Esophagus squamous epithelium (tissue), 5 donors: ENCODE measurements around the gene TMTC1. TPM values are rescaled to one million over a fixed set of nuclear protein-coding genes. Genes with fewer than 3 reads are reported as not detected.

Experiments
- DNase-seq: peaks from one replicate; lab custom pipeline; 2025; lab: John Stamatoyannopoulos, UW
- H3K27ac ChIP-seq, 4 donors: fragments of 200-600 bp; sonication (generic); one replicate each; pipeline ENCODE4 v1.5.1; 2016 to 2019; ENCODE audit warnings: mild to moderate bottlenecking in 1 of 4
- H3K27me3 ChIP-seq, 4 donors: fragments of 200-600 bp; sonication (generic); 1 replicate in 3 of 4; 2 replicates in 1 of 4; pipeline versions ENCODE4 v1.5.1 to v1.6.0; 2017 to 2021; ENCODE audit warnings: antibody characterized with exemption in 1 of 4
- H3K36me3 ChIP-seq, 3 donors: fragments of 200-600 bp; sonication (generic); one replicate each; pipeline ENCODE4 v1.5.1; 2016 to 2019
- H3K4me1 ChIP-seq, 3 donors: fragments of 200-600 bp; sonication (generic); one replicate each; pipeline ENCODE4 v1.5.1; 2017 to 2019
- H3K4me3 ChIP-seq, 4 donors: fragments of 200-600 bp; sonication (generic); 1 replicate in 3 of 4; 2 replicates in 1 of 4; pipeline ENCODE4 v1.5.1; 2016 to 2019; ENCODE audit warnings: mild to moderate bottlenecking in 2 of 4, moderate library complexity in 1 of 4
- H3K9me3 ChIP-seq, 3 donors: fragments of 200-600 bp; sonication (generic); one replicate each; pipeline ENCODE4 v1.5.1; 2016 to 2019
- CTCF ChIP-seq, 6 experiments: fragments of 450-650 bp in 4 of 6; fragments of 200-600 bp in 2 of 6; sonication (generic) in 2 of 6; IDR thresholded peaks; one replicate each; pipeline ENCODE4 v1.5.1; 2016 to 2019; ENCODE audit warnings: antibody characterized with exemption in 6 of 6, mild to moderate bottlenecking in 4 of 6, moderate library complexity in 4 of 6
- POLR2A ChIP-seq, 4 donors: fragments of 450-650 bp; IDR thresholded peaks; one replicate each; pipeline ENCODE4 v1.6.1; 2017; ENCODE audit warnings: antibody characterized with exemption in 4 of 4, mild to moderate bottlenecking in 4 of 4, moderate library complexity in 3 of 4
- WGBS, 2 donors: methylation state at CpG; one replicate each; pipeline ENCODE4 v1.1.5; 2018; 5-methylcytosine and 5-hydroxymethylcytosine counted together
- intact Hi-C: fragments of 100-400 bp; cut with DNase I; formaldehyde crosslinking; loops from one replicate; pipeline ENCODE4 v1.15.0; 2022
- total RNA-seq, 4 donors: library from RNA; depleted of rRNA; stranded (reverse); fragments of >200 nt; gene quantifications; one replicate each; pipeline ENCODE4 v1.1.0, GENCODE V29; 2016
- donor health status: DM: yes; HTN: yes; CAD: no.

Gene TMTC1
- total RNA-seq, 4 donors from 2014 or later, result 2.5 to 31.9 (median 14.7) TPM

DNA sequence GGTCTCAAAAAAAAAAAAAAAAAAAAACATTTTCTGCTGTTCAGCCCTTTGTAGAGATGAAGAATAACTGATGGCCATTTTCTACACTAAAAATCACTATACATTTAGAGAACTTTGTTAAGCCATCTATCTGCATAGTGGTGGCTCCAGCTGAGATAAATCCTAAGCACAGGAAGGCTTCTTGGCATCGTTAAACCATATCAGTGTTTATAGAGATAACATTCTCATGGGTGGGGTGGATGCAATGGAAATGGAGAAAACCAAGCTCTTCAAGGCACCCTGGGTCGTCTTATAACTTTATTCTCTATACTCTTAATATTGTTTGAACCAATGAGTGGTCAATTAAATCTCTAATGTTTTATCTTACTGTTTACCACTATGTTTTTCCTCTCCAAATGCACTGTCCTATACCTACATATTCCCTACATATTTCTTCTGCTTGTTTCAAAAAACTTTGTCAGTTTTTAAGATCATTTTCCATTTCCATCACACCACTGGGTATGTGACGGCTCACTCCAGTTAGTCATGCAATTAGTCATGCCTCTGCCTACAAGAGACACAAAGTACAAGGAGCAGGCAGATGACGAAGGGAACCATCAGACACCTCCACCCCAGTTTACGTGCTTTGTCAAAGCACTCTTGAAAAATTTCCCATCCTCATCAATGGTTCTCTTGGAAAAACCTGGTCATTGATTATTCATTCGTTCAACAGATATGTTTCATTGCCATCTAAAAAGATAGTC lies 166.9 kb downstream of the TMTC1 start:
- TF ChIP-seq CTCF (IDR thresholded peaks at IDR 0.05) (no peak), POLR2A (IDR thresholded peaks at IDR 0.05) (no peak)
- H3K27me3 ChIP-seq, result no peaks in the 10 kb centered on the region
- 41 to 59% methylated on average over 6 of the region's 6 CpGs for WGBS, 2 donors
- no peak overlapping the region for H3K27ac ChIP-seq
- H3K4me1 ChIP-seq, result no peaks in the 10 kb centered on the region
- no peak overlapping the region for H3K4me3 ChIP-seq
- no peaks in the 10 kb centered on the region for H3K9me3 ChIP-seq
- intact Hi-C loops, result no loop called here
- DNase-seq, result no peak
- H3K36me3 ChIP-seq, result no peaks in the 10 kb centered on the region

DNA sequence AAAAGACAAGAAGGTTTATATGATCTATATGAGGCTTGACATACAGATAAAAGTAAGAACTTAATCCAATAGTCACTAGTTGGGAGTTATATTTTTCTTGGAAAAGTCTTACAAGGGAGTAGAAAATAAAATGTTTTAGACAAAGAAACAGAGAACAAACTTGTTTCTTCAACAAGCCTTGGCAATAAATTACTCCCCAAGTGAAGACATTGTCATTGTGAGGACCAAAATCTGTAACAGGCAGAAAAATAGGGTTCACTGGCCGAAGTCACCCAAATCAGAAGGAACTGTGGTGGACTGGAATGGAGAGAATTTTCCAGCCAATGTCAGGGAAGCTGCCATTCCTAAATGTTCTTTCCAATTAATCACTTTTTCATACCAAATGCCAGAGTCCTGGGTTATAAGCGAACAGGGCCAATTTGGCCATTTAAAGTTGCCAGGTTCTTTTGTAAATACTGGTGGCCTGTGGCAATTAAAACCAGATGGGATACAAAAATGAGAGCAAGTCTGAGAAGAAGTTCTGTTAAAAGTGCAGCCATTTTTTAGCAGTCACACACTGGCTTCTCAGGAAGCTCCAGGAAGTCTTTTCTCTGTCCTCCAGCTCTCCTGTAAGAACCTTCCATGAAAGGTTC lies 168.9 kb downstream of the TMTC1 start:
- no peak for DNase-seq
- no peaks in the 10 kb centered on the region for H3K27me3 ChIP-seq
- no peaks in the 10 kb centered on the region for H3K36me3 ChIP-seq
- H3K4me3 ChIP-seq, result no peak overlapping the region
- TF ChIP-seq POLR2A (IDR thresholded peaks at IDR 0.05), result no peak
- TF ChIP-seq CTCF (IDR thresholded peaks at IDR 0.05), result no peak
- no peaks in the 10 kb centered on the region for H3K9me3 ChIP-seq
- peaks cover 0 to 17% (median 0%) of the 10 kb centered on the region in 3 donors for H3K4me1 ChIP-seq
- no peak overlapping the region for H3K27ac ChIP-seq
- intact Hi-C loops, result no loop called here
- 67 to 86% methylated on average over 2 of the region's 2 CpGs for WGBS, 2 donors

GRCh38 chr12:29612912-29613311 lies 170.8 kb downstream of the TMTC1 start:
- H3K27me3 ChIP-seq, result no peaks in the 10 kb centered on the region
- intact Hi-C loops, result no loop called here
- H3K36me3 ChIP-seq, result no peaks in the 10 kb centered on the region
- peaks cover 0 to 32% (median 0%) of the 10 kb centered on the region in 3 donors for H3K4me1 ChIP-seq
- no peak overlapping the region for H3K4me3 ChIP-seq
- no peaks in the 10 kb centered on the region for H3K9me3 ChIP-seq
- DNase-seq, result no peak
- TF ChIP-seq POLR2A (IDR thresholded peaks at IDR 0.05) (no peak), CTCF (IDR thresholded peaks at IDR 0.05) (no peak)
- H3K27ac ChIP-seq, result no peak overlapping the region

DNA sequence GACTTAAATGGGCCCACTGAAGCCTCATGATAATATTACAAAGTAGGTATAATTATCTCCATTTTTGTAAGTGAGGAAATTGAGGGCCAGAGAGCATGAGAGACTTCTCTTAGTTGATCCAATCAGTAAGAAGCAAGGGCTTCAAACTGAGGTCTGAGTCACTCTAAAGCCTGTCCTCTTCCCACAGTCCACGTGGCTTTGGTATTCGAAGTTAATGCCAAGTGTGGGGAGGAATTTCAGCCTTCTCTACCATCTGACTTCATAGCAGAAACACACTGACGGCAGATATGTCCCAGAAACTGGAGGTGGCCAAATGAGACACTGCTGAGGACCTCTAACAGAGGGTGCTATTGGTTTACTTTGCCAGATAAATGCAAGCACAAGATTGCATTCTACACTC lies 171.8 kb downstream of the TMTC1 start:
- TF ChIP-seq CTCF (IDR thresholded peaks at IDR 0.05), result no peak
- no peak for TF ChIP-seq POLR2A (IDR thresholded peaks at IDR 0.05)
- Histone ChIP-seq H3K4me1 (peaks cover 0 to 32% (median 0%) of the 10 kb centered on the region in 3 donors), H3K4me3 (no peak overlapping the region), H3K27me3 (no peaks in the 10 kb centered on the region), H3K36me3 (no peaks in the 10 kb centered on the region), H3K9me3 (no peaks in the 10 kb centered on the region), H3K27ac (no peak overlapping the region)
- WGBS, 2 donors, result 49 to 71% methylated on average over 3 of the region's 3 CpGs
- no peak for DNase-seq
- intact Hi-C loops, result no loop called here

DNA sequence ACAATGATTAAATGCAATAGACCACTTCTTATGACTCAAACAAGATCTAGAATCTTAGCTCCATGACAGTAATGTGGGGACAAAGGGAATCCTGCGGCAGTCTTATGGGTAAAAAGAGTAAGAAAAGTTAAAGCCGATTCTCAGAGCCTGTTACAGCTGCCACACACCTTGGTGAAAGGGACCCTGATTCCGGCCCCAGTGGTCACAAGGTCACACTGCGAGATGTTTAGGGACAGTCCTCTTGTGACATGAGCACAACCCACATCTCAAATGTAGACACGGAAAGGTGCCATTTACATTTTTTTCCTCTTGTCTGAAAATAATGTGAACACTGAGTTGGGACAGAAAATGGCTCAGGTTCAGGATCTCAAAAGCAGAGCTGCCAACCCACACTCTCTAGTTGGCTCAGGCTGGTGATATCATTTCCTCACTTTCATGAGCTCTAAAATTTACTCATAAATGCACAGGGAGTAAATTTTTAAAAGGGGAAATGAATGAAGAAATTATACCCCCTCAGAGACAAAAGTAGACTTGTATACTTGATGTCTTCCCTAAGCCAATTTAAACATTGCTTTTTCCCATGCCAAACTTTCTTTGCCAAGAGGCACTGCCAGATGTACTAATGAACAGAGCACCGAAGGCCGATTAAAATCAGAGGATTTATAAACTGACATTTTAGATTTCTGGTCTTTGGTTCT lies 173.1 kb downstream of the TMTC1 start:
- H3K4me3 ChIP-seq, result no peak overlapping the region
- no peaks in the 10 kb centered on the region for H3K9me3 ChIP-seq
- TF ChIP-seq CTCF (IDR thresholded peaks at IDR 0.05) (no peak), POLR2A (IDR thresholded peaks at IDR 0.05) (no peak)
- WGBS, 2 donors, result 58 to 62% methylated on average over 7 of the region's 7 CpGs
- H3K4me1 ChIP-seq, result peaks cover 0 to 32% (median 0%) of the 10 kb centered on the region in 3 donors
- intact Hi-C loops, result no loop called here
- H3K36me3 ChIP-seq, result no peaks in the 10 kb centered on the region
- H3K27me3 ChIP-seq, result no peaks in the 10 kb centered on the region
- no peak for DNase-seq
- peak overlapping the region in 1 of 4 donors; percentile 7 for H3K27ac ChIP-seq
